GM19438 (cell line): ENCODE results near the gene DUS4L.

Experiments
- ATAC-seq: cut with Tn5 transposase; IDR thresholded peaks from one replicate; pipeline ENCODE4 v1.9.1; 2021; ENCODE audit warnings: low read depth; ENCODE audit not compliant: unreplicated experiment

Gene DUS4L

GRCh38 chr7:107613439-107613838, 49.7 kb downstream of the DUS4L start:
- ATAC-seq = no peak

GRCh38 chr7:107613948-107614347, 50.2 kb downstream of the DUS4L start:
- no peak for ATAC-seq

- no peak for ATAC-seq
These were observed 50.7 kb downstream of the DUS4L start for GRCh38 chr7:107614425-107614824.

GRCh38 chr7:107615910-107616680, 52.3 kb downstream of the DUS4L start:
- ATAC-seq = no peak

- peak; percentile 64 for ATAC-seq
These were observed 58.7 kb downstream of the DUS4L start for GRCh38 chr7:107622429-107622828.

GRCh38 chr7:107622894-107623293, 59.1 kb downstream of the DUS4L start:
- no peak for ATAC-seq

GRCh38 chr7:107627002-107627401, 63.2 kb downstream of the DUS4L start:
- ATAC-seq = no peak
